CD14-positive monocyte (primary cell): Measurements from ENCODE around the gene PRKD1. TPM values are rescaled to one million over a fixed set of nuclear protein-coding genes. Genes with fewer than 3 reads are reported as not detected.

Experiments used
- DNase-seq, 3 donors: peaks; one replicate each; pipeline ENCODE4 v3.0.0-alpha.2; 2011 to 2022
- H2AFZ ChIP-seq: 2 replicates; pipeline ENCODE4 v1.6.0; 2012; ENCODE audit warnings: mild to moderate bottlenecking, low read depth, low read length, inconsistent platforms; ENCODE audit not compliant: insufficient read depth, poor library complexity, severe bottlenecking
- H3K27ac ChIP-seq, 2 donors: 1 replicate in 1 of 2; 2 replicates in 1 of 2; pipeline ENCODE4 v1.5.1; 2012 to 2013; ENCODE audit warnings: low read length in 2 of 2, control low read depth in 1 of 2, inconsistent platforms in 1 of 2, low read depth in 1 of 2, mild to moderate bottlenecking in 1 of 2
- H3K27me3 ChIP-seq, 2 donors: one replicate each; pipeline versions ENCODE4 v1.6.0 to v1.6.1; 2011 to 2013; ENCODE audit warnings: low read length in 2 of 2; ENCODE audit not compliant: control insufficient read depth in 2 of 2, insufficient read depth in 2 of 2
- H3K36me3 ChIP-seq, 2 donors: replicated peaks in 1 of 2; 1 replicate in 1 of 2; 2 replicates in 1 of 2; pipeline versions ENCODE4 v1.5.1 to v1.6.1; 2012 to 2013; ENCODE audit warnings: low read length in 2 of 2, control low read depth in 1 of 2, inconsistent platforms in 1 of 2, mild to moderate bottlenecking in 1 of 2; ENCODE audit not compliant: insufficient read depth in 2 of 2, control insufficient read depth in 1 of 2
- H3K4me1 ChIP-seq, 2 donors: 1 replicate in 1 of 2; 2 replicates in 1 of 2; pipeline versions ENCODE4 v1.5.1 to v1.6.1; 2012 to 2013; ENCODE audit warnings: low read length in 2 of 2, control low read depth in 1 of 2, inconsistent platforms in 1 of 2, mild to moderate bottlenecking in 1 of 2, moderate library complexity in 1 of 2; ENCODE audit not compliant: insufficient read depth in 2 of 2, control insufficient read depth in 1 of 2
- H3K4me2 ChIP-seq: replicated peaks from 2 replicates; pipeline ENCODE3; 2012; ENCODE audit warnings: low read length, moderate library complexity, mild to moderate bottlenecking; ENCODE audit not compliant: poor library complexity, severe bottlenecking; ENCODE audit errors: extremely low read depth
- H3K4me3 ChIP-seq, 3 experiments: fragments of 200-600 bp in 1 of 3; sonication (generic) in 1 of 3; replicated peaks in 1 of 3; 1 replicate in 2 of 3; 2 replicates in 1 of 3; pipeline ENCODE4 v1.5.1; 2011 to 2013; ENCODE audit warnings: low read length in 3 of 3, mild to moderate bottlenecking in 3 of 3, control low read depth in 2 of 3, low read depth in 2 of 3, inconsistent platforms in 1 of 3, moderate library complexity in 1 of 3
- H3K79me2 ChIP-seq: 2 replicates; pipeline ENCODE4 v1.6.0; 2012; ENCODE audit warnings: mild to moderate bottlenecking, control low read depth, inconsistent platforms, low read length, moderate library complexity; ENCODE audit not compliant: insufficient read depth
- H3K9ac ChIP-seq: 2 replicates; pipeline ENCODE4 v1.6.0; 2017; ENCODE audit warnings: low read length, mild to moderate bottlenecking; ENCODE audit not compliant: insufficient read depth, poor library complexity, severe bottlenecking
- H3K9me3 ChIP-seq, 2 donors: replicated peaks in 1 of 2; 1 replicate in 1 of 2; 2 replicates in 1 of 2; pipeline versions ENCODE4 v1.5.1 to v1.6.1; 2012 to 2013; ENCODE audit warnings: low read length in 2 of 2, control low read depth in 1 of 2; ENCODE audit not compliant: control insufficient read depth in 1 of 2, insufficient read depth in 1 of 2
- H4K20me1 ChIP-seq: 2 replicates; pipeline ENCODE4 v1.6.0; 2012; ENCODE audit warnings: mild to moderate bottlenecking, low read length, control low read depth, moderate library complexity; ENCODE audit not compliant: insufficient read depth
- H3K27ac Mint-ChIP-seq, 7 donors: one replicate each; pipeline ENCODE4 v1.8.0; 2020; ENCODE audit warnings: mild to moderate bottlenecking in 7 of 7, mixed read lengths in 7 of 7, moderate library complexity in 6 of 7, inconsistent platforms in 2 of 7
- H3K27me3 Mint-ChIP-seq, 3 donors: one replicate each; pipeline ENCODE4 v1.8.0; 2021 to 2022; ENCODE audit warnings: low read depth in 3 of 3, mild to moderate bottlenecking in 3 of 3, mixed read lengths in 3 of 3, moderate library complexity in 3 of 3, inconsistent platforms in 1 of 3
- H3K36me3 Mint-ChIP-seq, 2 donors: one replicate each; pipeline ENCODE4 v1.8.0; 2020; ENCODE audit warnings: mixed read lengths in 2 of 2, inconsistent platforms in 1 of 2, mild to moderate bottlenecking in 1 of 2
- H3K4me1 Mint-ChIP-seq: one replicate; pipeline ENCODE4 v1.8.0; 2020; ENCODE audit warnings: mild to moderate bottlenecking, mixed read lengths
- H3K4me3 Mint-ChIP-seq, 2 donors: one replicate each; pipeline ENCODE4 v1.8.0; 2020; ENCODE audit warnings: mild to moderate bottlenecking in 2 of 2, mixed read lengths in 2 of 2, moderate library complexity in 1 of 2
- H3K9me3 Mint-ChIP-seq, 7 donors: one replicate each; pipeline ENCODE4 v1.8.0; 2020 to 2022; ENCODE audit warnings: mixed read lengths in 7 of 7, mild to moderate bottlenecking in 6 of 7, moderate library complexity in 6 of 7, inconsistent platforms in 2 of 7
- CTCF ChIP-seq: fragments of 200-600 bp; IDR thresholded peaks from one replicate; pipeline ENCODE4 v1.8.0; 2022; ENCODE audit warnings: antibody characterized with exemption, mild to moderate bottlenecking
- WGBS: methylation state at CpG from one replicate; pipeline ENCODE4 v1.1.5; 2013; ENCODE audit warnings: missing lambda C conversion rate; ENCODE audit not compliant: insufficient coverage; 5-methylcytosine and 5-hydroxymethylcytosine counted together
- intact Hi-C, 2 donors: fragments of 100-400 bp; cut with micrococcal nuclease; formaldehyde crosslinking; loops; one replicate each; pipeline versions ENCODE4 v1.15.0 to v1.15.1; 2023
- polyA plus RNA-seq, 3 donors: library from polyadenylated mRNA; depleted of rRNA in 1 of 3; unstranded in 2 of 3; stranded (reverse) in 1 of 3; fragments of 300-500 nt in 2 of 3; fragments of >200 nt in 1 of 3; fragmentation: Illumina TruSeq in 2 of 3; gene quantifications; 1 replicate in 2 of 3; 2 replicates in 1 of 3; pipeline ENCODE4 v1.2.3, GENCODE V29; 2012 to 2021

PRKD1 gene
- polyA plus RNA-seq, 3 donors = not detected

- no peaks in the 10 kb centered on the region for H4K20me1 ChIP-seq
- no peak for DNase-seq
- H3K9ac ChIP-seq = no peak overlapping the region
- H3K4me1 Mint-ChIP-seq = no peaks in the 10 kb centered on the region
- no peak overlapping the region for H2AFZ ChIP-seq
- no peak overlapping the region for H3K4me3 Mint-ChIP-seq
- peaks cover 3 to 10% of the 10 kb centered on the region in 2 donors for H3K9me3 ChIP-seq
- peaks cover 0 to 2% (median 1%) of the 10 kb centered on the region in 3 donors for H3K27me3 Mint-ChIP-seq
- intact Hi-C loops = no loop called here
- peaks cover 0 to 17% (median 5%) of the 10 kb centered on the region in 7 donors for H3K9me3 Mint-ChIP-seq
- no peaks in the 10 kb centered on the region for H3K36me3 Mint-ChIP-seq
- no peak overlapping the region for H3K27ac Mint-ChIP-seq
- no peaks in the 10 kb centered on the region for H3K36me3 ChIP-seq
- H3K79me2 ChIP-seq = no peaks in the 10 kb centered on the region
- H3K4me3 ChIP-seq = no peak overlapping the region
- no peaks in the 10 kb centered on the region for H3K4me1 ChIP-seq
- H3K27me3 ChIP-seq = no peaks in the 10 kb centered on the region
- no peak for TF ChIP-seq CTCF
- no peak overlapping the region for H3K27ac ChIP-seq
- no peak overlapping the region for H3K4me2 ChIP-seq
Measured at GRCh38 chr14:29684926-29685325, 242.7 kb downstream of the PRKD1 start.

- Mint-ChIP-seq H3K4me3 (no peak overlapping the region), H3K9me3 (peaks cover 0 to 14% (median 4%) of the 10 kb centered on the region in 7 donors), H3K4me1 (no peaks in the 10 kb centered on the region), H3K27ac (no peak overlapping the region), H3K27me3 (peaks cover 0 to 2% (median 1%) of the 10 kb centered on the region in 3 donors), H3K36me3 (no peaks in the 10 kb centered on the region)
- no peak overlapping the region for H2AFZ ChIP-seq
- peaks cover 0 to 4% of the 10 kb centered on the region in 2 donors for H3K9me3 ChIP-seq
- no peak for DNase-seq
- H4K20me1 ChIP-seq = no peaks in the 10 kb centered on the region
- no peaks in the 10 kb centered on the region for H3K36me3 ChIP-seq
- no peaks in the 10 kb centered on the region for H3K4me1 ChIP-seq
- no peaks in the 10 kb centered on the region for H3K27me3 ChIP-seq
- WGBS = 92% methylated on average over 2 of the region's 2 CpGs
- no peaks in the 10 kb centered on the region for H3K79me2 ChIP-seq
- intact Hi-C loops = no loop called here
- H3K4me3 ChIP-seq = no peak overlapping the region
- no peak for TF ChIP-seq CTCF
- no peak overlapping the region for H3K27ac ChIP-seq
- no peak overlapping the region for H3K9ac ChIP-seq
- no peak overlapping the region for H3K4me2 ChIP-seq
Measured at GRCh38 chr14:29682789-29683188, 244.9 kb downstream of the PRKD1 start.
